ENCODE data around the gene TEDDM1.

- no peak for TF ChIP-seq MAX (IDR thresholded peaks at IDR 0.05; ENCODE audit: low read depth)
- no peak for TF ChIP-seq CTCF (IDR thresholded peaks at IDR 0.05)
- no peak for TF ChIP-seq MXI1 (IDR thresholded peaks at IDR 0.05; ENCODE audit: low read depth, low read length)
- no peak for TF ChIP-seq IRF3 (IDR thresholded peaks at IDR 0.05; ENCODE audit: low read depth, low read length)
- no peak for TF ChIP-seq SMC3 (IDR thresholded peaks at IDR 0.05; ENCODE audit: low read depth, low read length)
- TF ChIP-seq POLR2AphosphoS5 (IDR thresholded peaks at IDR 0.05; ENCODE audit: low read depth, low read length): no peak
- TF ChIP-seq RFX5 (IDR thresholded peaks at IDR 0.05; ENCODE audit: low read length): no peak
- no peak for TF ChIP-seq ELF1 (IDR thresholded peaks at IDR 0.05)
- no peak for TF ChIP-seq CHD2 (IDR thresholded peaks at IDR 0.05; ENCODE audit: low read length, partially characterized antibody)
- no peak for TF ChIP-seq GABPA (IDR thresholded peaks at IDR 0.05; ENCODE audit: low read depth)
- TF ChIP-seq EZH2phosphoT487 (IDR thresholded peaks at IDR 0.05; ENCODE audit: borderline replicate concordance, low read depth): no peak
- TF ChIP-seq USF1 (IDR thresholded peaks at IDR 0.05; ENCODE audit: borderline replicate concordance, low read depth): no peak
- TF ChIP-seq YY1 (IDR thresholded peaks at IDR 0.05; ENCODE audit: low read depth): no peak
- TF ChIP-seq RXRA (IDR thresholded peaks at IDR 0.05; ENCODE audit: borderline replicate concordance, low read depth): no peak
Measured at GRCh38 chr1:182357913-182358312, 42.6 kb downstream of the TEDDM1 start.
